A673 (cell line): ENCODE measurements around the gene FRMD4B.

Experiments
- EZH2 ChIP-seq: fragments of 200-600 bp; sonication (generic); IDR thresholded peaks from 2 replicates; pipeline ENCODE4 v1.6.1; 2017; ENCODE audit warnings: borderline replicate concordance, low read depth, mild to moderate bottlenecking, mixed read lengths, antibody characterized with exemption, low read length; ENCODE audit not compliant: poor library complexity, severe bottlenecking
- TF ChIP-seq, protein P1 (sequence below): fragments of 300-800, 200-600 bp; sonication (generic); conservative IDR thresholded peaks from 2 replicates; pipeline ENCODE4 v1.5.1; 2017; ENCODE audit warnings: low read depth, mild to moderate bottlenecking, antibody characterized with exemption, low read length, moderate library complexity, mixed read lengths

DNA sequence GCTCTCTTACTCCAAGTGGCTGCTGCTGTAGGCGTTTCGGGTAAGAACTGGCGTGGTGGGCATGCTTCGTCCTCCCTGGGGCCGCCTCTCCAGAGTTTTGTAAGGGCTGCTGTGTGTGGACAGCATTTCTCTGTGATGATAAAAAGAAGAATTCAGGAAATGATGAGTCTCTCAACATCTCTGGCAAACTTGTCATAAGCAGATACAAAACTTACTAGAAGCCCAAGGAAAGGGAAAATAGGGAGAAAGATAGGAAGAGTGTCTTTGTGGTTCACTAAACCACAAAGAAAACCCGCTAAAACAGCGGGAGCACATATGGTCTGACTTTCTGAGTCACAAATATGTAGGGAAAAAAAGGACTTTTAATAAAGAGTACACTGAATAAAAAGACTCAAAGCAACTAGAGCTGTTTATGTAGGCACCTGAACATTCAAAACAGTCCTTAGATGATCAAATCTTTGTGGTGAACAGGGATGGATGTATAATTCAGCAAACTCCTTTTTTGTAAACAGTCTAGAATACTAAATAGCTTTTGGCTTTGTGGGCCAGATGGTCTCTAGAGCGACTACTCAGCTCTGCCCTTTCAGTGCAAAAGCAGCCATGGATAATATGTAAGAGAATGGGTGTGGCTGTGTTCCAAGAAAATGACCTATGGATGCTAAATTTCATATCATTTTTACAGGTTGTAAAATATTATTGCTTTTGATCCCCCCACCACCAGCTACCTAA lies 203.1 kb downstream of the FRMD4B start:
- TF ChIP-seq, protein P1, sequence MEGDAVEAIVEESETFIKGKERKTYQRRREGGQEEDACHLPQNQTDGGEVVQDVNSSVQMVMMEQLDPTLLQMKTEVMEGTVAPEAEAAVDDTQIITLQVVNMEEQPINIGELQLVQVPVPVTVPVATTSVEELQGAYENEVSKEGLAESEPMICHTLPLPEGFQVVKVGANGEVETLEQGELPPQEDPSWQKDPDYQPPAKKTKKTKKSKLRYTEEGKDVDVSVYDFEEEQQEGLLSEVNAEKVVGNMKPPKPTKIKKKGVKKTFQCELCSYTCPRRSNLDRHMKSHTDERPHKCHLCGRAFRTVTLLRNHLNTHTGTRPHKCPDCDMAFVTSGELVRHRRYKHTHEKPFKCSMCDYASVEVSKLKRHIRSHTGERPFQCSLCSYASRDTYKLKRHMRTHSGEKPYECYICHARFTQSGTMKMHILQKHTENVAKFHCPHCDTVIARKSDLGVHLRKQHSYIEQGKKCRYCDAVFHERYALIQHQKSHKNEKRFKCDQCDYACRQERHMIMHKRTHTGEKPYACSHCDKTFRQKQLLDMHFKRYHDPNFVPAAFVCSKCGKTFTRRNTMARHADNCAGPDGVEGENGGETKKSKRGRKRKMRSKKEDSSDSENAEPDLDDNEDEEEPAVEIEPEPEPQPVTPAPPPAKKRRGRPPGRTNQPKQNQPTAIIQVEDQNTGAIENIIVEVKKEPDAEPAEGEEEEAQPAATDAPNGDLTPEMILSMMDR = no peak
- no peak for TF ChIP-seq EZH2
